ENCODE results near the gene GLT8D2. TPM values are rescaled to one million over a fixed set of nuclear protein-coding genes. Genes with fewer than 3 reads are reported as not detected.

GLT8D2 gene
- total and polyA plus RNA-seq, 2 donors (not counting 3 experiments of a cell fraction or from before 2014, with no cell fraction given), result 1.7 to 2.6 TPM

GRCh38 chr12:104003596-104003995 lies 46.4 kb downstream of the GLT8D2 start:
- Histone ChIP-seq H3K9ac (replicated peaks; ENCODE audit: extremely low read depth, insufficient read depth, low read length) (no peak overlapping the region), H3K27ac (ENCODE audit: insufficient read depth, low read depth, low read length) (no peak overlapping the region), H2AFZ (ENCODE audit: low read depth, low read length) (no peak overlapping the region), H3K4me3 (replicated peaks in 1 of 3; ENCODE audit: insufficient read depth in 1 of 3, low read depth in 1 of 3, low read length in 3 of 3) (no peak overlapping the region), H3K4me2 (ENCODE audit: insufficient read depth, low read length) (no peak overlapping the region), H3K9me1 (replicated peaks; ENCODE audit: control insufficient read depth, extremely low read depth, insufficient read depth, low read length) (no peaks in the 10 kb centered on the region), H4K20me1 (replicated peaks; ENCODE audit: control insufficient read depth, extremely low read depth, insufficient read depth, low read length) (no peaks in the 10 kb centered on the region), H3K4me1 (ENCODE audit: control insufficient read depth, extremely low read depth, insufficient read depth, low read length) (peaks cover 10% of the 10 kb centered on the region), H3K9me3 (replicated peaks; ENCODE audit: control insufficient read depth, insufficient read depth, low read length) (no peaks in the 10 kb centered on the region), H3K79me2 (ENCODE audit: control insufficient read depth, insufficient read depth, low read length) (no peaks in the 10 kb centered on the region), H3K36me3 (ENCODE audit: control insufficient read depth in 2 of 2, extremely low read depth in 1 of 2, insufficient read depth in 2 of 2, low read length in 2 of 2) (no peaks in the 10 kb centered on the region), H3K27me3 (ENCODE audit: control insufficient read depth in 2 of 2, insufficient read depth in 2 of 2, low read length in 2 of 2) (peaks cover 0 to 12% of the 10 kb centered on the region in 2 experiments)
- ChIA-PET CTCF (no interaction called here), POLR2A (no interaction called here)
- intact Hi-C loops (cut with micrococcal nuclease), result no loop called here
- TF ChIP-seq POLR2AphosphoS5 (IDR thresholded peaks at IDR 0.05; ENCODE audit: insufficient read depth, low read depth, low read length) (no peak), GATA2 (IDR thresholded peaks at IDR 0.05; ENCODE audit: insufficient read depth, insufficient read length, low read depth, low read length) (no peak), EZH2 (IDR thresholded peaks at IDR 0.05; ENCODE audit: borderline replicate concordance, low read depth, low read length, severe bottlenecking) (no peak), JUN (IDR thresholded peaks at IDR 0.05; ENCODE audit: borderline replicate concordance, insufficient read depth, insufficient read length, low read depth) (no peak), MAX (IDR thresholded peaks at IDR 0.05; ENCODE audit: insufficient read depth, insufficient read length) (no peak), CTCF (IDR thresholded peaks at IDR 0.05; ENCODE audit: extremely low read depth in 1 of 2, insufficient read depth in 1 of 2, low read depth in 1 of 2, low read length in 2 of 2) (no peak), POLR2A (IDR thresholded peaks at IDR 0.05; ENCODE audit: low read depth, low read length) (no peak), MYC (IDR thresholded peaks at IDR 0.05; ENCODE audit: low read depth, low read length) (no peak), FOS (IDR thresholded peaks at IDR 0.05; ENCODE audit: borderline replicate concordance, insufficient read depth, low read length) (no peak)
- dilution Hi-C loops (cut with MboI; ENCODE audit: extremely low pct_ligation_motif_present, low sequenced_read_pairs), result no loop called here
- FAIRE-seq (no peak), DNase-seq (ENCODE audit: low read depth, low spot score) (no peak)
- no TSS peak for BruUV-seq (replicated peaks)

Data from endothelial cell of umbilical vein (primary cell).